HCEC 1CT (cell line): ENCODE results near the gene NCAM1.
A peak's percentile ranks its signal among the peaks of the same experiment; 100 is the strongest.
"Not testable (repeated sequence)": the region's sequence is repeated elsewhere in the genome, so short reads cannot be mapped to it uniquely, and the experiment has no call there.

ENCODE experiments used
- DNase-seq: peaks from one replicate; pipeline ENCODE4 v3.0.0-alpha.2; 2017

NCAM1 gene

DNA sequence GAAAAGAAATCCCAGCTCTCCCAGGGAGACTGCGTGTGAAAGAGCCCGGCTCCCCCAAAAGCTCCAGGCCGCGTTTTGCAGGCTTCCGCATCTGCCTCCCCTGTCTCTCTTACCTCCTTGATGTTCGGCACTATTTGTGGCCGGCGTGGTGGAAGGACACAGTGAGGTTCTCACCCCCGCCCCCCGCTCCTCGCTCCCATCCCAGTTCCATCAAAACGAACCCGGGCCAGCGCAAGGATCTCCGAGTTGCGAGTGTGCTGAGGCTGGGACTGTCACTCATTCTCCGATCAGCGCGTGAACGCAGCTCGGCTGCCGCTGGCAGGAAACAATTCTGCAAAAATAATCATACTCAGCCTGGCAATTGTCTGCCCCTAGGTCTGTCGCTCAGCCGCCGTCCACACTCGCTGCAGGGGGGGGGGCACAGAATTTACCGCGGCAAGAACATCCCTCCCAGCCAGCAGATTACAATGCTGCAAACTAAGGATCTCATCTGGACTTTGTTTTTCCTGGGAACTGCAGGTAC lies at the start of gene NCAM1:
TSS of gene NCAM1 (plus strand) at position 275 of the 523 bp plus-strand sequence.
- DNase-seq, result peak; percentile 9

DNA sequence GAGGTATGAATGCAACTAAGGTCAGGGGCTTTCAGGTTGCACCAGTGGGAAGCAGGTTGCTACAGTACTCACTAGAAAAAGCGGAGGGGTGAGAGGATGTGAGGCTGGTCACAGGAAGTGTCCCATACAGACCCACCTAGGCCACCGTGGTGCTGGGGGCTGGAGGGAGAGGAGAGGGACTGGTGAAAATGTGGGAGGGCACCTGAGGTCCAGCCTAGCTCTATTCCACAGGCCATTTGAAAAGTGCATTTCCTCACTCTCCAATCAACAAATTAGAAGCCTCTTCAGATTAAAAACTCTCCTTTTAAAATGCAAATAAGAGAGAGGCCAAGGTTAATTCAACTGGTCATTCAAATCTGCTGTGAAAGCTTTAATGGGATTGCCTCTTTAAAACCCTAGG lies 38.6 kb upstream of the NCAM1 start:
- no peak for DNase-seq

- DNase-seq, result not testable (repeated sequence)
These were observed 36.4 kb upstream of the NCAM1 start for GRCh38 chr11:112924836-112925235.

DNA sequence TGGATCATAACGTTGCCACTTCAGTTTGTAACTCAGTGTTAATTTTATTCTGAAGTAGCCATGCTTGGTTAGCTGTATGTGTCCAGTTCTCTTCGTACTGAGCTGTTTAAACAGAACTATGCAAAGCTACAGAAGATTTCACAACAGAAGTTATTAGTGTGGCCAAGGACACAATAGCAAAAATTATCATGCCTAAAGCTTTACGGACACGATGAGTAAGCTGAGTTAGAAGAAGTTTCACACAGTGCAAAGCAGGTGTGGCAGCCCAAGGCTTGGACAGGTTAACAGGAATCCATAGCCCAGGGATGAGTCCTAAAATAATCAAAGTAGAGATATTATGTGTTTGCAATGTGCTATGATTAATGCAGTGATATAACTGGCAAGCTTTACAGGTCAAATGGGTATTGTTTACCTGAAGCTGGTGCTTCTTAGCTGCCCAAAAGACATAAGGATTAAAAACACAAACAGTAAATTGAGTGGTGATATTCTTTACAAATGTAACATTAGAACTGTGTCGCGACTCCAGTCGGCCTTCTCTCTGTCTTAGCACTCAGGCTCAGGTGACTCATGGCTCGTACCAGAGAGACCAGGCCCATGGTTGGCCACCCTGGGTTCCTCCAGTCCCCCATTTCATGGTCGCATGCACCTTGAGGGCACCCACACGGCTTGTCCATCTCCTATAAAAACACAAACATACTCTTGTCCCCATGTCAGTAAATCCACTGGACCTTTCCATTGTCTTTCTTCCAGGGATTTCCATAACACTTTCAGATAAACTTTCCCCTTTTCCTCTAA lies 35.5 kb upstream of the NCAM1 start:
- no peak for DNase-seq

GRCh38 chr11:112928136-112928535 lies 33.1 kb upstream of the NCAM1 start:
- DNase-seq, result no peak

GRCh38 chr11:112929432-112929831 lies 31.8 kb upstream of the NCAM1 start:
- no peak for DNase-seq

- no peak for DNase-seq
These were observed 29.5 kb upstream of the NCAM1 start for GRCh38 chr11:112931703-112932102.

DNA sequence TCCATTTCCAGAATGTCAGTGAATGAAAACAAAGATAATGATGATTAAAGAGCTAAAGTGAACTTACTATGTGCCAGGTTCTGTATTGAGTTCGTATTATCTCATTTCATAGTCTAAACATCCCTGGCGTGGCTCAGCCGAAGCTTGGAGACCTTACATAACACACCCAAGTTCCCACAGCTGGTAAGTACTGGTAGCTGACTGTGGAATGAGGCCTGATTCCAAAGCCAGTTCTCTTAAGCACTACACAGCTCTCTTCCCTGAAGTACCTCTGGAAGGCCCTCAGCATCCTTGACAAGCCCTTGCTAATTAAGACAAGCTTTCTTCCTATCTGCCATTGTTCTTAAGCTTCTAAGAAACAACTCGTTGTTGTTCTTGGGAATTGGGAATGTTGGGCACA lies 28.6 kb upstream of the NCAM1 start:
- DNase-seq, result no peak

GRCh38 chr11:112933970-112934369 lies 27.2 kb upstream of the NCAM1 start:
- DNase-seq, result no peak

DNA sequence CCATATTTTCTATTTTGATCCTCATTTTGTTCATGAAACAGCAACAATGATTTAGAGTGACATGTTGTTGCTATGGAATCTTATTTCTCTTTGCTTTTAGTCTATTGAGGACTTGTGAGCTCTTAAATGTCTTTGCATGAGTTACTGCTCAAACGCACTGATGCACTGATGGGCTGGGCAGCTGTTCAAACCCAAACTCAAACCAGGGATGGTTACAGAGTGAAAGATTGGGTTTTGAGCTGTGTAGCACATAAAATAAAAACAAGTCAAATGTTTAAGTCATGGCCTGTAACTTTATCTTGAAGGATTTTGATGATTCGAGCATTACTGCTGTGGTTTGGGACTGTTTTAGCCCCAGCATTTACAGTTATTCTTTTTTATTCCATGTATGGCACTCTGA lies 20.1 kb upstream of the NCAM1 start:
- no peak for DNase-seq

GRCh38 chr11:112942966-112943643 lies 18.1 kb upstream of the NCAM1 start:
- no peak for DNase-seq

GRCh38 chr11:112946866-112947265 lies 14.4 kb upstream of the NCAM1 start:
- DNase-seq, result no peak

DNA sequence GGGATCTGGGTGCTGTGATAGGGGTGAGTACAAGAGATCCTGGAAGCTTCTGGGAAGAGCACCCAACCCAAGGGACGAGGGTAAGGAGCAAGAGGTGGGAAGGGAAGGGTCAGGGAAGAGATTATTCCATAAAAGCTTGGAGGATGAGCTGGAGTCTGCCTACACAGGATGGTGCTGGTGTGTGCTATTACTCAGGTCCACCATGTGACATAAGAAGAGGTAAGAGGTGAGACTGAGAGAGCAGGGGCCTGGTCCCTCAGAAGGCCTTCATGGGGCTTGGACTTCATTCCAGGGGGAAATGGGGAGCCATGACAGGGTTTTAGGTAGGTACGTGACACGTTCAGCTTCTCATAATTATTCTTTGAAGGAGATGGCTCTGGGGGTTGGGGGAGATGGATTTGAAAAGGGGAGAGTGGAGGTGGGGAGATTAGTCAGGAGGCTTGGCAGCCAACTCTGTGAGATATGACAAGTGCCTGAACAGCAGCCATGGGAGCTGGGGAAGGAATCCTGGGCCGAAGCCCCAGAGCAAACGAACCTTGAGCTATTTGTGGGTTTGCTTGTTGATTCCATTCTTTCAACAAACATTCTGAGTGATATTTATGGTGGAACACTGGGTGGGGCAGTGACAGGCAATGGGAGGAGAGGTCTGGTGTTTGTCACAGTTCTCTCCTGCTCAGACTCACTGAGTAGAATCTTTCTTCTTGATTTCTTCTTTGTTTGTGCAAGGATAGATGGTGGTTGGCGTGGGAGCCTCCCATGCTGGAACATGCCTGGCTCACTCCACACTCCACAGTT lies 11.2 kb upstream of the NCAM1 start:
- DNase-seq, result no peak

GRCh38 chr11:112958670-112959069 lies 2.5 kb upstream of the NCAM1 start:
- no peak for DNase-seq

- DNase-seq, result no peak
These were observed 745 bp downstream of the NCAM1 start for GRCh38 chr11:112961751-112962578.

DNA sequence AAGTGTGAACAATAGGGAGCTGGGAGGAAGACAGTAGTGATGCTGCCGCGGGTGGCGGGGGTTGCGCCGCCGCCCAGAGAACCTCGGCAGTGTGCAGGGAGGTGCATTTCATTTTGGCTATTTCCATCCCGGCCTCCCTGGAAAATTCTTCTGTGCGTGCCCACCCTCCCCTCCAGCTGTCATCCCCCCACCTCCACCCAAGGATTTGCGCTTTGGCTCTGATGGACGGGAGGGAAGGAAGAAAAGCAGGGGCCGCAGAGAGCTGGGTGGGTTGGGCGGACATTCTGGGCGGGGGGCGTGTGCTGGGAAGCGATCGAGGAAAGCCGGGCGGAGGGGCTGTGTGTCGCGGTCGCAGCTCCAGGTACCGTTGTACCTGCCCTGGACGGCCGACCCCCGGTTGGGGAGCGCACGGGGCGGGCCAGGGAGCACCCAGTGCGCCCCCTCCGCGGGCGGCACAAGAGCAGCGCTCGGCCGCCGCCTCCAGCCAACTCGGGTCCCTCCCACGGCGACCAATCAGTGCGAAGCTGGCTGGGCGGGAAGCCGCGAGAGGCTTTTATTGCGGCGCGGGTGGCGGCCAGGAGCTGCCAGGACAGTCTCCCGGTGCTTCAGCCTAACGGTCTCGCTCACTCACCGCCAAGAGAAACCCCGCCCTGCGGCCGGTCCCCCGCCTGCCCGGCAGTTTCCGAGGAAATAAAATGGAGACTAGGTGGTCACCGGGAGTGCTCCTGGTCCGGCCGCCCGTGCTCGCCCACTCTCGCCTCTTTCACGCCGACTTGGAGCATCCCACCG lies 1.6 kb downstream of the NCAM1 start:
- no peak for DNase-seq

GRCh38 chr11:112963368-112963955 lies 2.2 kb downstream of the NCAM1 start:
- DNase-seq, result no peak

DNA sequence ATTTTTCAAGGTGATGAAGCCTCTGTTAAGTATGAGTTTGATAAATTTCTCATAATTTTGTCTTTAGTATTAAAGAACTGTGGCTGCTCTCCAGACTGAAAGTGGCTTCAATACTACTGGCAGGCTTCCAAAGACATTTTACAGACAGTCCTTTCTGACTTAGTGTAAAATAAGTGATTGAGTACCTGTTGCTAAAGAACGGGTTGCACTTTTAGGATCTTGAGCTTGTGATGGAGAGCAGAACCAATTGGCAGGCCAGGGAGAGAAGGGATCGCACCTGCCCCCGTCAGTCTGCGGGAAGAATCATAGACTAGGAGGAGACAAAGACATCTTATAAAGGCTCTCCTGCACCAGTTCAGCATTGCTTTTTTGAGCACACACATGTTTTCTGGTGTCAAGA lies 4.4 kb downstream of the NCAM1 start:
- no peak for DNase-seq

- DNase-seq, result no peak
These were observed 5.3 kb downstream of the NCAM1 start for GRCh38 chr11:112966561-112966960.

GRCh38 chr11:112967082-112967481 lies 5.9 kb downstream of the NCAM1 start:
- DNase-seq, result no peak
